GM12892 (cell line): ENCODE measurements around the gene PATE1.

Source experiments
- POLR2A ChIP-seq: IDR thresholded peaks from 2 replicates; pipeline ENCODE4 v1.6.1; 2011; ENCODE audit warnings: low read depth, low read length, control low read depth
- TAF1 ChIP-seq: IDR thresholded peaks from 2 replicates; pipeline ENCODE4 v1.6.1; 2011; ENCODE audit warnings: low read depth, mild to moderate bottlenecking, control low read depth, low read length, borderline replicate concordance

GRCh38 chr11:125728969-125729368, 17.1 kb upstream of the PATE1 start:
- no peak for TF ChIP-seq POLR2A
- TF ChIP-seq TAF1, result no peak
